Right forelimb (tissue), 1 donor: ENCODE results near the gene PECR.
A peak's percentile ranks its signal among the peaks of the same experiment; 100 is the strongest.

Experiments
- DNase-seq: peaks from one replicate; pipeline ENCODE4 v3.0.0-alpha.2; 2018

PECR gene

DNA sequence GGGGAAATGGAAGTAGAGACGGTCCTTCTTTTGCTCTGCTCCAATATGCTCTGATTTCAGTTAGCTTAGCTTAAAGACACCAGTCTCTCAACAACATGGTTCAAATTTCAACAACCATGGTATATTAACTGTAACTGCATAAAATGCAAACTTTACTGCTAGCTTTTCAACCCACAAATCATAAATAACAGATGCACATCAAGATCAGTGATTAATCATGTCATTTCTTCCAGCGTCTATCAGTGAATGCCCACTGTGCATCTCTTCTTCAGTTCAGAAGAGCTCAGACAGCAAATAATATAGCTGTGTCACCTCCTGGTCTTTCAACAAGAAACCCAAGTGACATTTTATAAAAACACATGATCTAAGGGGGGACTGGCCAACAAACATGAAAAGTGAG lies 12.6 kb downstream of the PECR start:
- DNase-seq = no peak

DNA sequence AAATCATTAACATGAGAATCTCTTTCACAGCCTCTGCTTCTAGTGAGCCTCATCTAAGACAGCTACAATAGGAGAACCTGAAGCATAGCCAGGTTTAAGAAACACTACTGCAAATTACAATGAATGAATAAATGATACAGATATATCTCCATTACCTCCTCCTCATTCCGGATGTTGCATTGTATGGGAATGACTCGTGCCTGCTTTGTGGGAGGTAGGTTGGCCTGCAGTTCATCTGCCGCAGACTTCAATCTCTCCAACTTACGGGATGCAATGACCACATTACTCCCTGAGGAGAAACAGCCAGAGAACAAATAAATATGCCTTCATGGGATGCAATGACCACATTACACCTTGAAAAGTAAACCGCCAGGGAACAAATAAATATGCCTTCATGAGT lies 15.4 kb downstream of the PECR start:
- no peak for DNase-seq

DNA sequence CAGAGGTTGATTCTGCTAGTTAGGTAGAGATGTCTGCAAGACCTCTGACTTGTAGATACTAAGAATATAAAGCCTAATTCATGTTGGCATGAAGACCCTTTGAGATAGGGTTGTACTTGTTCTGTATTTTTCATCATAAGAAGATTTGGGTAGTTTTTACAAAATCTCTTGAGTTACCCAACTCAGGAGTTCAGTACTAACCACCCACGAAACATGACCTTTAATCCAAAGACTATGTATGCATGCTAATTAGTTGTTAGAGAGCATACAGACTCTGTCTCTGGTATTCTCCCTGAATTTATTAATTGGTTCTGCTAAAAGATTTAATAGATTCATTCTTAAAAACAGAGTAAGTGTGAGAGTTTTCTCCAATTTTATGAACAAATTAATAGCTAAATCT lies 16.9 kb downstream of the PECR start:
- DNase-seq = no peak

DNA sequence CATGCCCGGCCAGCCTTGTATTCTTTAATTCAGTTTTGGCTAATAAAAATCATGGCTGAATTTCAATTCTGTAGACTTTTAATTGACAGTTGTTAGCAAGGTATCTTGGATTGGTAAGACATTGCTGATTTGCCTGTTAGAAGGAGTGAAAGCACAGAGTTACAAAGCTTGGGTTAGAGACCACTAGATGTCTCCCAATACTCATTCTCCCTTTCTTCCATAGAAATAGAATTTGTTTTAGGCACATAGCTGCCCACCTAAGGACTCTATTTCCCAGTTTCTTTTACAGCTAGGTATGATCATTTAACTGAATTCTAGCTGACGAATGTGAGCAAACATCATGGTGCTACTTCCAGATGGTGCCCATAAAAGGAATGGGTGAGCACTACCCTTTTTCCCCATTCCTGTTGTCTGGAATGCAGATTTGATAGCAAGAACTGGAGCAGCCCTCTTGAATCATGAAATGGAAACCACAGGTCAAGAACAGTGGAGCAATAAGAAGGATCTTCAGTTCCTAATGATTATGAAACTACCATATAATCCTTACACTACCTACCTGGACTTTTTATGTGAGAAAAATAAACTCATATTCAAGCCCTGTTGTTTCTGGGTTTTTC lies 17.5 kb downstream of the PECR start:
- no peak for DNase-seq

DNA sequence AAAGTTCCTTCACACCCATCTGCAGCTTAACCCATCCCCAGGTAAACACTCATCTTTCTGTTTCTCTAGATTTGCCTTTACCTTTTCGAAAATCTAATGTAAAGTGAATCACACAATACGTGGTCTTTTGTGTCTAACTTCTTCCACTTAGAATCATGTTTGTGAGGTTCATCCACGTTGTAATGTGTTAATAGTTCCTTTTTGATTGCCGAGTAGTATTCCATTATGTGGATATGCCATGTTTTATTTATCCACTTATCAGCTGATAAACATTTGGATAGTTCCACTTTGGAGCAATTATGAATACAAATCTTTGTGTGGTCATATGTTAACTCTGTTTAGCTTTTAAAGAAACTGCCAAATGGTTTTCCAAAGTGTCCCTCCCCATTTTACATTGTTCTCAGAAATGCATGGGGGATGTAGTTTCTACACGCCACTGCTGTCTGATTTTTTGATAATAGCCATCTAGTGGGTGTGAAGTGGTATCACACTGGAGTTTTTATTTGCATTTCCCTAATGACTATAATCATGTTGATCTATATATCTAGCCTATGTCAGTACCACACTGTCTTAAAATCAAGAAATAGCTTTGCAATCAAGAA lies 22.3 kb downstream of the PECR start:
- no peak for DNase-seq

DNA sequence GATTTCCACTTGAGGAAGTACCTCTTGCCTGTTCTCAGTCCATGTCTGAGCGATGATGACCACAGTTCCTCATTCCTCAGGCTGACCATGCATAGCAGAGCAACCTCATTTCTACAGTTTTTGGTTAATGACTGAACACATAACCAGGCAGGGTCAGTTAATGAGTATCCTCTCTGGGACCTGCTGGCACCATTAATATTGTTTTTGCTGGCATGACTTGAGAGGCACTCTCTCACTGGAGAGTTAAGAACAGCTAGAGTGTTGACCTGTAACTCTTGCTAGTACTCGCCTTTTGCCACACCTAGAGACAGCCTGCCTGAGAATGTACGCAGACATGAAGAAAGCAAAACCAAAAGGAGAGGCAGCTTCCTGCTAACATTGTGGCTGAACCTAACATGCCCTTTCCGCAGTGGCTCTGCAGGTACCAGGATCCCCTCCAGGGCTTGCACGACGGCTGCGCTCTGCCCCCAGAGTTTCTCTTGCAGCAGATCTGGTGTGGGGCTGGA lies 23.9 kb downstream of the PECR start:
- no peak for DNase-seq

DNA sequence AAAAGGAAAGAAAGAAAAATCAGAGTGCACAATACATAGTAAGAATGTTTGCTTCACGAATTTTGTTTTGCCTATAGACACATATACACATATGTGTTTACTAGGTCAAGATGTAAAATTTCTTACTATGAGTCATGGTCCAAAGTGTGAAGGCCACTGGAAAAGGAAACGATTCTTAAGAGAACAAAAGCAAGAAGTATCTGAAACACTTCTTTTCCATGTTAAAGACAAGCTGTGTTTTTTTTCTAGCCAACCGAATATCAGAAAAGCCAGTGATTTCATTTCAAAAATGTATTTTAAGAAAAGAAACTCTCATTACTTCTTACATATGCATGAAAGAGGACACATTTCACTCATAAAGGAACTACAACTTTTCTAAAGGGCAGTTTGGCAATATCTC lies 24.9 kb downstream of the PECR start:
- no peak for DNase-seq

DNA sequence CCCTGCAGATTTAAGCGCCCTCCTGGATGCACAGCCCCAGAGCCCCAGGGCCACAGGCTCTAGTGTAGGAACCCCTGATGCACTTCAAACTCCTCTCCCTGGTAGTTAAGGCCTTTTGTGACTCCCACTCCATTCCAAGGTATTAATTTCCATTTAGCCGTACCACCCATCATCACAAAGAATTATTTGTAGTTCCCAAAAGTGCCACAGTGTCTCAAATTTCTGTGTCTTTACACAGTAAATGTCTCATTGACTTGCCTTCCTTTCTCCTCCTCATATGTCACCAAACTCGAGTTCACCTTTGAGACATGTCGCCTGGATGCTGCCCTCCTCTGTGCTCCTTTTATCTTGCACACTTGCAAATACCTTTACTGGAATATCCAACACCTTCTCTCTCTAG lies 25.9 kb downstream of the PECR start:
- no peak for DNase-seq

DNA sequence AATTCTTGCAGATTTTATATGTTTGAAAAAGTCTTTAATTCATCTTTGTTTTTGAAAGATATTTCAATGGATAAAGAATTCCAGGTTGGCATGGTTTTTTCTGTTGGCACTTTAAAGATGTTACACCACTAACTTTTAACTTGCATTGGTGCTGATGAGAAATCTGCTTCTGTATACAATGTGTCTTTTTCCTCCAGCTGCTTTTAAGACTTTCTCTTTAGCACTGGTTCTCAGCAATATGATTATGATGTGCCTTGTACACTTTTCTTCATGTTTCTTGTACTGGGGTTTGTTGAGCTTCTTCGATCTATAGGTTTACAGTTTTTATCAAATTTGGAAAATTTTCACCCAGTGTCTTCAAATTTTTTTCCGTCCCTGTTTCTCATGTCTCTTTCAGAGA lies 29.2 kb downstream of the PECR start:
- DNase-seq = no peak

DNA sequence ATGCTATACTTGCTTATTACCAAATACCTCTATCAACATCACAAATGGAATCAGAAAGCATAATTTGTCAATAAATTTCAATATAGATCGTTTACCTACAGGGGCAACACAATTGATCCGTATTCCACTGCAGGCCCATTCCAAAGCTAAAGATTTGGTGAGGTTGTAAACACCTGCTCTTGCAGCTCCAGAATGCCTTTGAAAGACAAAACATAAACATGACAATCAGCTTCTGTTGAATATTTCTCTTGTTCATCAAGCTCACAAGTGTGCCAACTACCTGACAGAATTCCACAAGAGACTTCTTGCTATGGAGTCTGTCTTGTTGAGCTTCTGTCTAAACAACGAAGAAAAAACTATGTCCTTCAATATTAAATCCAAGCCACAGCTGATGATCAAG lies 30.3 kb downstream of the PECR start:
- DNase-seq = no peak

DNA sequence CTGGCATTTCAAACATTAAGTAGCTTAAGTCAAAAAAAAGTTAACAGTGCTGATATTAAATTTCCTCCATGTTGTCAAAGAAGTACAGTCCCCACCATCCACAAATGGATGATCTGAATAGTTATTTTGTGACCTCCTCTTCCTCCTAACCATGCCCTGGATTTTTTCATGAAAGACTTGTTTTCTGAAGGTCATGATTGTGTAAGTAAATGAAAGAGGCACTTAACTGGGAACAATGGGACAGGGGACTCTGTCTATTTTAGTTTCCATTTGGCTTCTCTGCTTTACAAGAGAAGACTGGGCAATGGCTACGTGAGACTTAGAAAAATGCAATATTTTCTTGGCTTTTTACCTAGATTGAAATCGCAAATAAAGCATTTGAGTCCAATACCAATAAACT lies 32.2 kb downstream of the PECR start:
- DNase-seq = no peak

DNA sequence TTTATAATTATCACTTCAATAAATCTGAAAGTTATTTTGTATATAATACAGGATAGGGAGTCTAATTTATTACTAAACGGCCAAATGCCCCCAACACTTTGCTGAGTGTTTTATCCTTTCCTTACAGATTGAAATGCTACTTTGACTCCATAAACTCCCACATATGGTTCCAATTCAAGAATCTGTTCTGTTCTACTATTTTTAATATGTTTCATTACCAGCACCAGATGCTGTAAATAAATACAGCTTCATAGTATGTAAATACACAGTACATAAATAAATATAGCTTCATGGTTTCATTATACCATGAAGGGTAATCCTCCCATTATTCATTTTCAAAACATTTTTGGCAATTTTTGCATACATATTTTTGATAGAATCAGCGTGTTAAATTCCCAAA lies 34.2 kb downstream of the PECR start:
- no peak for DNase-seq

DNA sequence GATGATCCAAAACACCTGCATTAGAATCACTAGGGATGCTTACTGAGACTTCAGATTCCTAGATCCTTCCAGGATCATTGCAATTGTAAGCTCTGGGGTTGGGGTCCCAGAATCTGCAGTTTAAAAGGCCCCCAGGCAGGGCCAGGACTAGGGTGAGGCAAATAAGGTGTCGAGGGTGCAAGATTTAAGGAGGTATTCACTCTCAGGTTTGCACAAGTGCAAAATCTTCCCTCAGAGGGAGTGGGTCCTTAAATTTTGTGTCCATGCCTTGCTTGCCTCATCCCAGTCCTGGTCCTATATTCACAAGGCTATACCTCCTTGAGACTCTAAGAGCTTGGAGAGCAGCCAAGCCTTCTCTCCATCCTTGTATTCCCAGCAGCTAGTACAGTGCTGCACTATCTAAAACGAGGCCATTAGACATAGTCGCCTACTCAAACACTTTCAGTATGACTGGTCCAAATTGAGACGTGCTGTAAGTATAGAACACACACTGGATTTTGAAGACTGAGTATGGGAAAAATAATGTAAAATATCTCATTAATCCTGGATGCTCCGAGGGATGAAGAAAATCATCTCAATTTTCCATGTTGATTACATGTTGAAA lies 36.6 kb downstream of the PECR start:
- DNase-seq = no peak

DNA sequence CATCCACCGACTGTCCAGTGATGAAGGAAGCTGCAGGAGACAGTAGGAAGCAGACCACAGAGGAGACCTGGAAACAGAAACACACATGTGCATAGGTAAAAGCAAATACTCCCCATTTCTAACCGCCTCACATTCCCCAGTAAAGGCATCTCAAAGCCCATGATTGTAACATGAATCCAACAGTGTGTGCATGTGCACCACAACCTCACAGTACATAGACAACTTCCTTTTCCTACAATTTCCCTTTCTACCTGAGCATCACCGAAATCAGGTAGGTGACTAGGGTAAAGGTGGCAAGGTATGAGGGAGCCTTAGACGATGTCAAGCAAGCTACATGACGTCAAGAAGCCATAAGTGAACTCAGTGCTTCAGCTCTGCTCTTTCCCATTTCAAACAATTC lies 37.7 kb downstream of the PECR start:
- DNase-seq = no peak

DNA sequence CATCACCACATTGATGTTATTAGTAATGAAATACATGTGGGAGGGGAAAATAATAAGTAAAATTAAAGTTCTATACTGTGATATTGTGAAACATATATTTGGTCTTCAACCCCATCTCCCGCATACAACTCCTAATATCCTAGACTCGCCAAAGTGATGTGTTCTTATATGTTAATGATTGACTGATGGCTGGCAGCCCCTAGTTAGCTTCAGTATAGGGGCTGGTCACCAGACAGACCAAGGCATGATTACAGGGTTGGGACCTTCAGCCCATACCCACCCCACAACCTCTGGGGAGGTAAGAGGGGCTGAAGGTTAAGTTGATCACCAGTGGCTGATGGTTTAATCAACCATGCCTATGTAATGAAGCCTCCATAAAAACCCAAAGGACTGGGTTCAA lies 40.2 kb downstream of the PECR start:
- no peak for DNase-seq

DNA sequence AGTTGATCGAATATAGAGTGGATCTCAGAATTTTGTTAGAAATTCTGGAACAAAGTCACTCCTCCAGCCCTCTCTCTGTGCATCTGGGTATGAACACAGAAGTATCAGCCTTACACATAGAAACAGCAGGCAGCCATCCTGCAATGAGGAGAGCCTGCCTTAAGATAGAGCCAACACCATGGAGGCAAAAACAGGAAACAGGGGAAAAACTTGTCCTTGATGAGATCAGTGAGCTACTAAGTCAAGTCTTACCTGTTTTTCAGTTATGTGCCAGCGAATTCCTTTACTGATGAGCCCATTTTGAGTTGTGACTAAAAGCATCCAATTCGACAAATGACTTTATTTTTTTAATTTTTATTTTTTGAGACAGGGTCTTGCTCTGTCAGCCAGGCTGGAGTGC lies 41.7 kb downstream of the PECR start:
- DNase-seq = no peak

DNA sequence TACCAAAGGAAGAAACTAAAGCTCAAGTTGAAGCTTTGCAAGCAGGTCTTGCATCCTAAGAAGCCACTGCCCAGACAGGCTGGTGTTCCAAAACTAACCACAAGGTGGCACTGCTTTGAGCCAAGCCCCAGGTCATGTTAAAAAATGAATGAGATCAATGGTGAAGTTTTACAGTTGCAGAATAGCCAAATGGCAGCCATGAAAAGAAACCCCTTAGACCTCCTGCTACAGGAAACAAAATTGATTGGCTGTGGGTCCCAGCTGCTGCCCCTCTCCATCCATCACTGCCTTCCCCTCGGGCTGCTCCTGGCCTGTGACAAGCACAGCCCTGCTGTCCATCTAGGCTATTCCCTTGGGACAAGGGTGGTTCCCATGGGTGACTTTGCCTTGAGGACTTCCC lies 47.5 kb downstream of the PECR start:
- peak; percentile 80 for DNase-seq

DNA sequence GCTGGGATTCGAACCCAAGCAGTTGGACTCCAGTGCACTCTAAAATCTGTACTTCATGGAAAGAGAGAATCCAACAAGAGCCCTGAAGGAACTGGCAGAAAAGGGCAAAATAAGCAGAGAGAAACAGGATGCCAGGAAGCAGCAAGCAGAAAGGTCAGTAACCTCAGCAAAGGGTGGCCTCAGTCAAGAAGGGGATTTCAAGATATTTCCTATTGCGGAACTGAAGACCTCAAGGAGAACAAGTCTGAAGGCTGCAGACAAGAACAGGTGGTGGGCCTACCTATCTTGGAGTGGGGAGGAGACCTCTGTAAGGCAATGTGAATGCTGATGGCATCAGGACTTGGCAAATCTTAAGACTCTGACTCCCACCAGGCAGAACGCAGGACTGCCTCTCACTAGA lies 48.2 kb downstream of the PECR start:
- no peak for DNase-seq

DNA sequence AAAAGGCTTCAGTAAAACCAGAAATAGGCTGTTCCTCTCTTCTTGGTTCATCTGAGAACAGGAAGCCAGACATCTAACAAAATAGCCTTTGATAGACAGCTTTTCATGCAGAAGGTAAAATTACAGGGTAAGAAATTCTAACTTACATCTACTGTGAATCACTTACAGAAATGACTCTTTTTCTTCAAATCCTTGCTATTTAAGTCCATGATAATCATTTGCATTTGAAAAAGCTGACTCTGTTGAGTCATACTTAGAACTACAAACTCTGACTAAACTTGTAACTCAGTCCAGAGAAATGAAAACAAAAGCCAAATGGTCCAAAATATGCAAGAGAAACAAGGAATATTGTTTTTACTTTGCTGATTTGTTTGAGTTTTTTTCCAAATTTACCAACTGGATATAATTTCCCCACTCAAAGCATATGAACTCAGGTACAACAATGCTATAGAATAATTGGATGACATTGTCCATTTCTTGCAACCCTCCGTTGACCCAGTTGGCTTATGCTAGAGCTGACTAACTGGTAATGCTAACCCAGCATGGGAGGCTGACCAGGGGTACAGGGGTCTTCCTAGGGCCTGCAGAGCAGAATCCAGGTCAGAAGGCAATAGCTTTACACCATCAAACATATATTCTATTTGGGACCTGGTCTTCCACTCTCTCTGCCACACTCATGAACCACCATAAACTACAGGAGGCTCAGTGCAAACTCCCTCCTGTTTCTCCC lies 49.5 kb downstream of the PECR start:
- DNase-seq = no peak

DNA sequence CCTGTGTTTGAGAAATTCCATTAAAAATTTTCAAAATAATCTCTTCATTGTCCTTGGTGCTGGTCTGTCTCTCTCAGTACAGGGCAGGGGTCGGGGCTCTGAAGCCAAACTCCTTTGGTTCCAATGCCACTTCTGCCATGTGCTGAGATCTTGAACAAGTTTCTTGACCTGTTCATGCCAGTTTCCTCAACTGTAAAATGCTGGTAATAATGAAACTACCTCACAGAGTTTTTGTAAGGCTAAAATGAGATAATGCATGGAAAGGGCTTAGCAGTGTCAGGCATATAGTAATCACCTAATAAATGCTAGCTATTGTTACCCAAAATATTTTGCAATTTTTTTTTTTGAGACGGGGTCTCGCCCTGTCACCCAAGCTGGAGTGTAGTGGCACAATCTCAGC lies 51.4 kb downstream of the PECR start:
- DNase-seq = no peak

DNA sequence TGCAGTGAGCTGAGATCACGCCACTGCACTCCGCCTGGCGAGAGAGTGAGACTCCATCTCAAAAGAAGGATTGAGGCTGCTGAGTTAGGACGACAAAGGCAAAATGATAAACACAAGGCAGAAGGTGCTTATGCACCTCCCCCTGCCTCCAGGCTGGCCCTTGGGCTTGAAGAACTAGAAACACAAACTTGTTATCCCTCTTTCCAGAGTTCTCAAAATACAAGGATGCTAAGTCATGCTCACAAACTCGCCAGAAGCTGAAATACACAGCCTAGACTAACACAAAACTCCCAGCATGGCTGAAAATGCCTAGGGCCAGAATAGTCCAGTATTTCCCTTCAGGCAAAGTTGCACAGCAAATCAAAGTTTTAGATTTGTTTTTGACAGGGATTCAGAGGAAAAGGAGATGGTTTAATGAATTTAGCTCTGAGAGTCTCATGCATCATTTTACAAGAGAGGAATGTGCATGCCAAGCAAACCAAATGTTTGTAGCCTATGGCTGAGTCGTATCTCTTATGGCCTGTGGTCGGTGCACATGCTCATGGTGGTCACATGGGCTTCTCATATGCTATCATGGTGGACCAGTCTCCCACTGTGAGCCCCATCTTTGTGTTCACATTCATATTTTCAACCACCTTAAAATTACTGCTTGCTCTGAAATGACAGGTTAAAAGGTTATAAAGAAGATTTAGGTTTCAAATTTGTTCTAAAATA lies 52.0 kb downstream of the PECR start:
- no peak for DNase-seq

DNA sequence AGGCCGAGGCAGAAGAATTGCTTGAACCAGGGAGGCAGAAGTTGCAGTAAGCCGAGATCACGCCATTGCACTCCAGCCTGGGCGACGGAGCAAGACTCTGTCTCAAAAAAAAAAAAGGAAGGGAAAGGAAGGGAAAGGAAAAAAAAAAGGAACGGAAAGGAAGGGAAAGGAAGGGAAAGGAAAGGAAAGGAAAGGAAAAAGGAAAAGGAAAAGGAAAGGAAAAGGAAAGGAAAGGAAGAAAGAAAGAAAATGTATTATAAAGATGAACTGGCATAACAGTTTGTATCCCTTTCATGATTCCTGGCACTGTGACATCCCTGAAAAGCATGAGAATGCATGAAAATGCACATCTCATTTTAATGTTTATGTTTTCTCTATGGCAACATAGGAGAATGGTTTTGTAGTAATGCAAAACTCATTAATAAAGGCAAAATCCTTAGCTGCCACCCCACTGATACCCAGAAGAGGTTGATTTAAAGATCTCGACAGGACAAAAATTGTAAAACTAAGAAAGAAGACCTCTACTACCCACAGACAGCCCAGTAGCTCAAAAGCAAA lies 56.8 kb downstream of the PECR start:
- no peak for DNase-seq

DNA sequence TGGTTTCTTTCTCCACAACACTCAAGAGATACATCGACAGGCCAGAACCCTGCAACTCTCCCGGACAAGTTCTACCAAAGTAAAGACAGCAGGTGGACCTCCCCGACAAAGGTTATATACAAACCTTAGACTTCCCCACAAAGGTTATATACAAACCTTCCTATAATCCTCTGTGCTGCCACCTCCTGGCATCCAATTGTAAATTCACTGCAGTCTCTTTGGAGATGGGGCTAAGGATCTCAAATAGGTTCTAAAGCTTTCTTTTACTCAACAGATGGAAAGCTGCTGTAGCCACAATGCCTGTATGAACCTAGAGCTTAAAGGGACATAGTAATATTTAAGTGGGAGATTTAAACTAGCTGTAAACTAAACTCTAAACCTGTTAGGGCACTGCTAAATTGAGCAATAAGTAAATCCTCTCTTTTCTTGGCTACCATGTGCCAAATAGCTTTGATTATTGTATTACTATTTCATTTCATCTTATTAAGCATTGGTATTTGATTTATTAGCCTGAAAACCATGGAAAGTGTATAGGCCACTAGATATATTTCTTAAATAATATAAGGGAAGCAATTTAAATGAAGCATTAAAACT lies 58.5 kb downstream of the PECR start:
- DNase-seq = no peak
